GM18858 (cell line): ENCODE data around the gene PRDM5.

Experiments
- ATAC-seq: cut with Tn5 transposase; IDR thresholded peaks from one replicate; pipeline ENCODE4 v1.9.1; 2021; ENCODE audit not compliant: unreplicated experiment

The PRDM5 gene

GRCh38 chr4:120857312-120857711, 65.2 kb downstream of the PRDM5 start:
- ATAC-seq = no peak

- no peak for ATAC-seq
These were observed 66.2 kb downstream of the PRDM5 start for GRCh38 chr4:120856294-120856693.

GRCh38 chr4:120855307-120856001, 67.1 kb downstream of the PRDM5 start:
- ATAC-seq = peak; percentile 97

GRCh38 chr4:120853161-120853935, 69.2 kb downstream of the PRDM5 start:
- ATAC-seq = no peak

- no peak for ATAC-seq
These were observed 72.4 kb downstream of the PRDM5 start for GRCh38 chr4:120850018-120850599.

GRCh38 chr4:120847019-120847582, 75.4 kb downstream of the PRDM5 start:
- no peak for ATAC-seq

- ATAC-seq = peak; percentile 93
These were observed 78.0 kb downstream of the PRDM5 start for GRCh38 chr4:120844528-120844921.

GRCh38 chr4:120843849-120844527, 78.5 kb downstream of the PRDM5 start:
- no peak for ATAC-seq

- ATAC-seq = no peak
These were observed 80.5 kb downstream of the PRDM5 start for GRCh38 chr4:120842031-120842430.

- ATAC-seq = no peak
These were observed 80.9 kb downstream of the PRDM5 start for GRCh38 chr4:120841580-120841979.

- no peak for ATAC-seq
These were observed 82.4 kb downstream of the PRDM5 start for GRCh38 chr4:120839974-120840751.

- ATAC-seq = no peak
These were observed 83.1 kb downstream of the PRDM5 start for GRCh38 chr4:120839334-120839973.

GRCh38 chr4:120838784-120839183, 83.7 kb downstream of the PRDM5 start:
- no peak for ATAC-seq

GRCh38 chr4:120837656-120838055, 84.9 kb downstream of the PRDM5 start:
- ATAC-seq = no peak

- ATAC-seq = no peak
These were observed 87.2 kb downstream of the PRDM5 start for GRCh38 chr4:120835342-120835741.

- no peak for ATAC-seq
These were observed 92.3 kb downstream of the PRDM5 start for GRCh38 chr4:120830204-120830603.

GRCh38 chr4:120829113-120829831, 93.3 kb downstream of the PRDM5 start:
- no peak for ATAC-seq

- ATAC-seq = no peak
These were observed 95.7 kb downstream of the PRDM5 start for GRCh38 chr4:120826853-120827252.

GRCh38 chr4:120826449-120826848, 96.1 kb downstream of the PRDM5 start:
- no peak for ATAC-seq
